Measurements from ENCODE around the gene SPATA2L. TPM values are rescaled to one million over a fixed set of nuclear protein-coding genes. Genes with fewer than 3 reads are reported as not detected.

The SPATA2L gene
- total and polyA plus RNA-seq, 8 donors: 2.4 to 13.8 (median 4.7) TPM

- H3K36me3 ChIP-seq: peaks cover 0 to 37% of the 10 kb centered on the region in 2 donors
- H3K4me1 ChIP-seq: peaks cover 12 to 31% of the 10 kb centered on the region in 2 donors
- no peaks in the 10 kb centered on the region for H3K27me3 ChIP-seq
- DNase-seq: no peak
- TF ChIP-seq CTCF (IDR thresholded peaks at IDR 0.05): no peak
- no peak overlapping the region for H3K4me3 ChIP-seq
- intact Hi-C loops (cut with DNase I): no loop called here
- no peaks in the 10 kb centered on the region for H3K9me3 ChIP-seq
- no peak for ATAC-seq
- no peak overlapping the region for H3K27ac ChIP-seq
Observed at GRCh38 chr16:89655062-89655643, 46.4 kb downstream of the SPATA2L start.

GRCh38 chr16:89653656-89654295, 47.7 kb downstream of the SPATA2L start:
- intact Hi-C loops (cut with DNase I): no loop called here
- H3K9me3 ChIP-seq: no peaks in the 10 kb centered on the region
- H3K4me1 ChIP-seq: peaks cover 9 to 20% of the 10 kb centered on the region in 2 donors
- no peak for TF ChIP-seq CTCF (IDR thresholded peaks at IDR 0.05)
- DNase-seq (no peak), ATAC-seq (no peak)
- H3K4me3 ChIP-seq: no peak overlapping the region
- H3K27ac ChIP-seq: no peak overlapping the region
- no peaks in the 10 kb centered on the region for H3K27me3 ChIP-seq
- H3K36me3 ChIP-seq: peaks cover 0 to 51% of the 10 kb centered on the region in 2 donors

GRCh38 chr16:89651584-89651983, 49.9 kb downstream of the SPATA2L start:
- ATAC-seq (no peak), DNase-seq (no peak)
- intact Hi-C loops (cut with DNase I): no loop called here
- Histone ChIP-seq H3K27me3 (no peaks in the 10 kb centered on the region), H3K9me3 (no peaks in the 10 kb centered on the region), H3K36me3 (peaks cover 0 to 66% of the 10 kb centered on the region in 2 donors), H3K4me3 (no peak overlapping the region), H3K27ac (no peak overlapping the region), H3K4me1 (peaks cover 3 to 10% of the 10 kb centered on the region in 2 donors)
- TF ChIP-seq CTCF (IDR thresholded peaks at IDR 0.05): no peak

GRCh38 chr16:89646906-89647305, 54.6 kb downstream of the SPATA2L start:
- DNase-seq (no peak), ATAC-seq (no peak)
- Histone ChIP-seq H3K4me3 (no peak overlapping the region), H3K27ac (no peak overlapping the region), H3K27me3 (no peaks in the 10 kb centered on the region), H3K9me3 (no peaks in the 10 kb centered on the region), H3K4me1 (no peaks in the 10 kb centered on the region), H3K36me3 (peaks cover 0 to 74% of the 10 kb centered on the region in 2 donors)
- TF ChIP-seq CTCF (IDR thresholded peaks at IDR 0.05): no peak
- intact Hi-C loops (cut with DNase I): no loop called here

Other genes starting within 250 kb of the SPATA2L start
- gene ANKRD11, start 211.1 kb downstream of the SPATA2L start, total RNA-seq: 100 to 1,000 TPM in 1 of 2 donors, 10 to 100 TPM in 1; 98.2 to 123 TPM
- gene ANKRD11, start 211.1 kb downstream of the SPATA2L start, polyA plus RNA-seq (ENCODE audit: insufficient read length in 6 of 6): 100 to 1,000 TPM in 2 of 6 donors, 10 to 100 TPM in 4; 90.7 to 120 (median 98.2) TPM
- 10 to 100 TPM; 79.3 to 79.5 TPM for gene SPG7, start 193.3 kb downstream of the SPATA2L start, total RNA-seq
- 100 to 1,000 TPM; 113 to 148 (median 127) TPM for gene SPG7, start 193.3 kb downstream of the SPATA2L start, polyA plus RNA-seq (ENCODE audit: insufficient read length in 6 of 6)
- gene RPL13, start 141.0 kb downstream of the SPATA2L start, total RNA-seq: 1,000 to 10,000 TPM; 1,639 to 1,736 TPM
- gene RPL13, start 141.0 kb downstream of the SPATA2L start, polyA plus RNA-seq (ENCODE audit: insufficient read length in 6 of 6): 1,000 to 10,000 TPM; 2,163 to 3,194 (median 2,462) TPM
- 1 to 10 TPM in 1 of 2 donors, under 1 TPM in 1; 0.50 to 1.3 TPM for gene CPNE7, start 125.9 kb downstream of the SPATA2L start, total RNA-seq
- gene CPNE7, start 125.9 kb downstream of the SPATA2L start, polyA plus RNA-seq (ENCODE audit: insufficient read length in 6 of 6): under 1 TPM in 5 of 6 donors, not detected in 1; 0.26 to 0.54 (median 0.35) TPM
- gene DPEP1, start 88.1 kb downstream of the SPATA2L start, total RNA-seq: 1 to 10 TPM in 1 of 2 donors, under 1 TPM in 1; 0.31 to 2.5 TPM
- gene DPEP1, start 88.1 kb downstream of the SPATA2L start, polyA plus RNA-seq (ENCODE audit: insufficient read length in 6 of 6): 10 to 100 TPM in 2 of 6 donors, 1 to 10 TPM in 4; 5.9 to 10.4 (median 8.4) TPM
- gene CHMP1A, start 44.0 kb downstream of the SPATA2L start, total RNA-seq: 10 to 100 TPM; 77.6 to 88.5 TPM
- gene CHMP1A, start 44.0 kb downstream of the SPATA2L start, polyA plus RNA-seq (ENCODE audit: insufficient read length in 6 of 6): 10 to 100 TPM; 60.8 to 91.5 (median 67.4) TPM
- 10 to 100 TPM in 1 of 2 donors, 1 to 10 TPM in 1; 9.9 to 10.2 TPM for gene SPATA33, start 43.9 kb downstream of the SPATA2L start, total RNA-seq
- gene SPATA33, start 43.9 kb downstream of the SPATA2L start, polyA plus RNA-seq (ENCODE audit: insufficient read length in 6 of 6): 10 to 100 TPM; 12.7 to 15.7 (median 14.0) TPM
- 10 to 100 TPM; 74.8 to 93.1 TPM for gene CDK10, start 15.0 kb downstream of the SPATA2L start, total RNA-seq
- gene CDK10, start 15.0 kb downstream of the SPATA2L start, polyA plus RNA-seq (ENCODE audit: insufficient read length in 6 of 6): 100 to 1,000 TPM in 5 of 6 donors, 10 to 100 TPM in 1; 78.3 to 160 (median 110) TPM
- gene VPS9D1, start 19.2 kb upstream of the SPATA2L start, total RNA-seq: 10 to 100 TPM; 14.3 to 19.0 TPM
- 10 to 100 TPM in 4 of 6 donors, 1 to 10 TPM in 2; 9.0 to 15.1 (median 11.6) TPM for gene VPS9D1, start 19.2 kb upstream of the SPATA2L start, polyA plus RNA-seq (ENCODE audit: insufficient read length in 6 of 6)
- gene ZNF276, start 19.8 kb upstream of the SPATA2L start, total RNA-seq: 10 to 100 TPM; 22.1 to 28.1 TPM
- gene ZNF276, start 19.8 kb upstream of the SPATA2L start, polyA plus RNA-seq (ENCODE audit: insufficient read length in 6 of 6): 10 to 100 TPM; 24.8 to 45.2 (median 35.9) TPM
- 10 to 100 TPM; 17.1 to 25.9 TPM for gene FANCA, start 114.9 kb upstream of the SPATA2L start, total RNA-seq
- gene FANCA, start 114.9 kb upstream of the SPATA2L start, polyA plus RNA-seq (ENCODE audit: insufficient read length in 6 of 6): 10 to 100 TPM; 25.8 to 42.3 (median 36.1) TPM
- 10 to 100 TPM in 1 of 2 donors, 1 to 10 TPM in 1; 9.1 to 12.3 TPM for gene SPIRE2, start 126.8 kb upstream of the SPATA2L start, total RNA-seq
- gene SPIRE2, start 126.8 kb upstream of the SPATA2L start, polyA plus RNA-seq (ENCODE audit: insufficient read length in 6 of 6): 10 to 100 TPM; 10.8 to 23.9 (median 13.3) TPM
- gene TCF25, start 171.9 kb upstream of the SPATA2L start, total RNA-seq: 100 to 1,000 TPM; 148 to 165 TPM
- 100 to 1,000 TPM; 147 to 189 (median 160) TPM for gene TCF25, start 171.9 kb upstream of the SPATA2L start, polyA plus RNA-seq (ENCODE audit: insufficient read length in 6 of 6)
- 1 to 10 TPM; 3.5 to 3.9 TPM for gene MC1R, start 217.2 kb upstream of the SPATA2L start, total RNA-seq
- 1 to 10 TPM; 2.9 to 5.0 (median 3.2) TPM for gene MC1R, start 217.2 kb upstream of the SPATA2L start, polyA plus RNA-seq (ENCODE audit: insufficient read length in 6 of 6)
- 10 to 100 TPM; 17.4 to 54.2 TPM for gene TUBB3, start 221.6 kb upstream of the SPATA2L start, total RNA-seq
- 1 to 10 TPM; 2.7 to 9.6 (median 7.1) TPM for gene TUBB3, start 221.6 kb upstream of the SPATA2L start, polyA plus RNA-seq (ENCODE audit: insufficient read length in 6 of 6)
- 10 to 100 TPM; 57.1 to 70.4 TPM for gene DEF8, start 247.1 kb upstream of the SPATA2L start, total RNA-seq
- 10 to 100 TPM; 30.9 to 45.8 (median 36.9) TPM for gene DEF8, start 247.1 kb upstream of the SPATA2L start, polyA plus RNA-seq (ENCODE audit: insufficient read length in 6 of 6)